HEK293T (cell line): ENCODE measurements around the gene KCNMB4.

Experiments
- CTCF ChIA-PET: fragments of 350-600 bp; formaldehyde crosslinking; extraction: SDS; loops from one replicate; lab custom pipeline; 2021; ENCODE audit warnings: antibody characterized with exemption, inconsistent platforms; lab: Yijun Ruan, JAX
- POLR2A ChIA-PET: fragments of 350-600 bp; formaldehyde crosslinking; extraction: SDS; loops from one replicate; lab custom pipeline; 2020; ENCODE audit warnings: antibody characterized with exemption, inconsistent platforms; lab: Yijun Ruan, JAX
- DNase-seq: peaks from one replicate; pipeline ENCODE4 v3.0.0; 2012; ENCODE audit warnings: mixed read lengths; ENCODE audit errors: extremely low spot score
- ARNT ChIP-seq: fragments of 450-650 bp; IDR thresholded peaks from 2 replicates; pipeline ENCODE4 v1.6.1; 2017; ENCODE audit warnings: mild to moderate bottlenecking
- BHLHE40 ChIP-seq: fragments of 450-650 bp; IDR thresholded peaks from 2 replicates; pipeline ENCODE4 v1.6.1; 2016; ENCODE audit warnings: mild to moderate bottlenecking, moderate library complexity, borderline replicate concordance
- CTBP1 ChIP-seq: fragments of 450-650 bp; IDR thresholded peaks from 2 replicates; pipeline ENCODE4 v1.6.1; 2016; ENCODE audit warnings: borderline replicate concordance
- ELF4 ChIP-seq: fragments of 450-650 bp; IDR thresholded peaks from 2 replicates; pipeline ENCODE4 v1.6.1; 2017; ENCODE audit warnings: antibody characterized with exemption
- FOXA1 ChIP-seq: fragments of 450-650 bp; IDR thresholded peaks from 2 replicates; pipeline ENCODE4 v1.6.1; 2016; ENCODE audit warnings: mild to moderate bottlenecking
- FOXK2 ChIP-seq: fragments of 450-650 bp; IDR thresholded peaks from 2 replicates; pipeline ENCODE4 v1.6.1; 2016; ENCODE audit warnings: mild to moderate bottlenecking
- FOXM1 ChIP-seq: fragments of 450-650 bp; IDR thresholded peaks from 2 replicates; pipeline ENCODE4 v1.6.1; 2017; ENCODE audit warnings: mild to moderate bottlenecking, borderline replicate concordance
- HDGF ChIP-seq: fragments of 450-650 bp; IDR thresholded peaks from 2 replicates; pipeline ENCODE4 v1.6.1; 2017; ENCODE audit warnings: antibody characterized with exemption, borderline replicate concordance
- L3MBTL2 ChIP-seq: fragments of 450-650 bp; conservative IDR thresholded peaks from 2 replicates; pipeline ENCODE4 v1.6.1; 2016; ENCODE audit warnings: mild to moderate bottlenecking
- LEF1 ChIP-seq: fragments of 450-650 bp; IDR thresholded peaks from 2 replicates; pipeline ENCODE4 v1.6.1; 2017; ENCODE audit warnings: mild to moderate bottlenecking, borderline replicate concordance
- NFRKB ChIP-seq: fragments of 450-650 bp; IDR thresholded peaks from 2 replicates; pipeline ENCODE4 v1.6.1; 2016; ENCODE audit warnings: mild to moderate bottlenecking, moderate library complexity
- SP1 ChIP-seq: fragments of 450-650 bp; IDR thresholded peaks from 2 replicates; pipeline ENCODE4 v1.6.1; 2017
- SUZ12 ChIP-seq: fragments of 450-650 bp; IDR thresholded peaks from 2 replicates; pipeline ENCODE4 v1.6.1; 2016; ENCODE audit warnings: mild to moderate bottlenecking
- TARDBP ChIP-seq: fragments of 450-650 bp; IDR thresholded peaks from 2 replicates; pipeline ENCODE4 v1.6.1; 2016
- ZNF384 ChIP-seq: fragments of 450-650 bp; IDR thresholded peaks from 2 replicates; pipeline ENCODE4 v1.6.1; 2016
- TF ChIP-seq, protein P1 (sequence below): fragments of 450-650 bp; IDR thresholded peaks from 2 replicates; pipeline ENCODE4 v1.6.1; 2016

Gene KCNMB4

GRCh38 chr12:70408004-70408790 is 42.1 kb downstream of the KCNMB4 start:
- DNase-seq, result no peak
- TF ChIP-seq CTBP1 (no peak), BHLHE40 (no peak), L3MBTL2 (no peak), TARDBP (no peak)
- TF ChIP-seq, protein P1, sequence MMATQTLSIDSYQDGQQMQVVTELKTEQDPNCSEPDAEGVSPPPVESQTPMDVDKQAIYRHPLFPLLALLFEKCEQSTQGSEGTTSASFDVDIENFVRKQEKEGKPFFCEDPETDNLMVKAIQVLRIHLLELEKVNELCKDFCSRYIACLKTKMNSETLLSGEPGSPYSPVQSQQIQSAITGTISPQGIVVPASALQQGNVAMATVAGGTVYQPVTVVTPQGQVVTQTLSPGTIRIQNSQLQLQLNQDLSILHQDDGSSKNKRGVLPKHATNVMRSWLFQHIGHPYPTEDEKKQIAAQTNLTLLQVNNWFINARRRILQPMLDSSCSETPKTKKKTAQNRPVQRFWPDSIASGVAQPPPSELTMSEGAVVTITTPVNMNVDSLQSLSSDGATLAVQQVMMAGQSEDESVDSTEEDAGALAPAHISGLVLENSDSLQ, result no peak
- ChIA-PET CTCF (no interaction called here), POLR2A (no interaction called here)

DNA sequence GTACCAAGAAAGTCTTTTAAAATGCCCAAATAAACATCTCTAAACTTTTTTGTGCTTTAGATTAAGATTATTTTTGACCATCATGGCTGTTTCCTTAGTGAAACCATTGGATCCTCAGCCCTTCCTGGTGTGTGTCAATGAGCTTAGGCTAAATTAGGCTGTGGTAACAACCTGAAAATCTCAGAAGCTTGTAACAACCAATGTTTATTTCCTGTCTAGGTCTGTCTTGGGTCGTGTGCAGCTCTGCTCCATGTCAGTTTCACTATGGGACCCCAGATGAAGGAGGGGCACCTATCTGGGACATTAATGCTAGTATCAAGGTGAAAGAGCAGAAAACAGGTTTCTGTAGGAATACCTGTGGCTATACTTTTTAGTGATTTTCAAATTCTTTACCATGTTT is 49.9 kb downstream of the KCNMB4 start:
- ChIA-PET POLR2A (no interaction called here), CTCF (no interaction called here)
- no peak for TF ChIP-seq ELF4
- TF ChIP-seq FOXK2, result no peak
- no peak for TF ChIP-seq HDGF
- TF ChIP-seq ARNT, result no peak
- no peak for TF ChIP-seq SP1
- no peak for TF ChIP-seq CTBP1
- TF ChIP-seq BHLHE40, result no peak
- TF ChIP-seq NFRKB, result no peak
- TF ChIP-seq L3MBTL2, result no peak
- no peak for DNase-seq

DNA sequence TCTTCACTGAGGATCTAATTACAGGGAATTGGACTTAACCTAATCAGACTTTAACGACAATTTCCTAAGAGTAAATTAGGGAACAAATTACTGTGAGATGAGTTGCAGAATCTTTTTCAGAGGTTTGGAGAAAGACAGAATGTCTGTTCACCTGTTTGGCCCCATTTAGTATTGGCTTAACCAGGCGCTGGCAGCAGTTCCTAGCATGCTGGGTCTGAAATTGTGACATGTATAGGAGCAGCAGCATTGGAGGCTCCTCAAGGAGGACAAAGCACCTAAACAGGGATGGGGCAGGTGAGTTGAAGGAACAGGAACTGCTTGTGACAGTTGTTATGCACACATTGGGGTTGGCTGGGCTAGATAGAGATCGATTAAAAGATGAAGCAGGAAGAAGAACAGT is 51.0 kb downstream of the KCNMB4 start:
- ChIA-PET CTCF (no interaction called here), POLR2A (no interaction called here)
- TF ChIP-seq, protein P1, result no peak
- TF ChIP-seq SUZ12, result no peak
- no peak for TF ChIP-seq HDGF
- TF ChIP-seq FOXA1, result no peak
- TF ChIP-seq FOXK2, result no peak
- no peak for TF ChIP-seq ARNT
- no peak for TF ChIP-seq ELF4
- no peak for TF ChIP-seq CTBP1
- no peak for TF ChIP-seq NFRKB
- TF ChIP-seq BHLHE40, result no peak
- DNase-seq, result no peak

- CTCF ChIA-PET, result no interaction called here
- TF ChIP-seq BHLHE40, result no peak
- TF ChIP-seq ARNT, result no peak
- TF ChIP-seq FOXM1, result no peak
- no peak for TF ChIP-seq SUZ12
- TF ChIP-seq, protein P1, result no peak
- TF ChIP-seq CTBP1, result no peak
- no peak for TF ChIP-seq FOXK2
- POLR2A ChIA-PET, result no interaction called here
- DNase-seq, result no peak
These were observed 52.0 kb downstream of the KCNMB4 start for GRCh38 chr12:70418101-70418500.

DNA sequence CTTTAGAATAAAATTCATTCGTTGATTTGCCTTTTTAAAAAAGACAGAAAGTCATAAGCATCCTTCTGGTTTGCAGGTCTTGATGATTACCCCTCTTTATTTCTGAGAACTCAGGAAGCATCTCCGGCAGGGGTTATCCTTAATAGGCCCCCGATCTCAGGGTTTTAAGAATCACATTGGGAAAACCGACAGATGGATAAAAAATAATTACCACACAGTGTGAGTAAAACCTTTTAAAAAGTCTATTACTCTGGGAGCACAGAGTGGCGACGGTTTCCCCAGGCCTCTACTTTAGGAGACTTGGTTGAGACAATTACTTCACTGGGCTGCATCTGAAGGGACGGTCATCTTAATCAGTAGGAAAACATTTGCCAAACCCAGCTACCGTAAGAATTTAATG is 56.5 kb downstream of the KCNMB4 start:
- no peak for DNase-seq
- ChIA-PET POLR2A (no interaction called here), CTCF (no interaction called here)
- TF ChIP-seq CTBP1, result no peak
- TF ChIP-seq L3MBTL2, result no peak
- TF ChIP-seq ELF4, result no peak
- no peak for TF ChIP-seq TARDBP
- no peak for TF ChIP-seq ARNT
- no peak for TF ChIP-seq SUZ12
- no peak for TF ChIP-seq SP1
- TF ChIP-seq BHLHE40, result no peak
- no peak for TF ChIP-seq NFRKB
- no peak for TF ChIP-seq HDGF
- TF ChIP-seq FOXM1, result no peak
- no peak for TF ChIP-seq ZNF384
- no peak for TF ChIP-seq FOXA1
- TF ChIP-seq LEF1, result no peak
- TF ChIP-seq, protein P1, result no peak
- TF ChIP-seq FOXK2, result no peak

- ChIA-PET CTCF (no interaction called here), POLR2A (no interaction called here)
- no peak for TF ChIP-seq CTBP1
- DNase-seq, result no peak
These were observed 60.5 kb downstream of the KCNMB4 start for GRCh38 chr12:70426620-70427019.
